HepG2 (cell line): ENCODE measurements around the gene PPP1R3F. TPM values are rescaled to one million over a fixed set of nuclear protein-coding genes. Genes with fewer than 3 reads are reported as not detected.

Experiments
- ATAC-seq: fragments of 200-7000 bp; cut with Tn5 transposase; 3 replicates; pipeline ENCODE4 v1.9.1; 2020; ENCODE audit warnings: mild to moderate bottlenecking, moderate library complexity
- BruUV-seq: library from RNA; stranded (reverse); fragments of 400-500 nt; replicated peaks from 2 replicates; lab custom pipeline; 2021; lab: Mats Ljungman, UMichigan
- CTCF ChIA-PET: fragments of 300-600 bp; formaldehyde crosslinking; extraction: SDS; loops from one replicate; lab custom pipeline; 2021; ENCODE audit warnings: low total read pairs, inconsistent platforms, low intra/inter-chr PET ratio; lab: Yijun Ruan, JAX
- POLR2A ChIA-PET: fragments of 350-600 bp; sonication (Branson Sonifier 250); formaldehyde crosslinking; loops from one replicate; lab custom pipeline; 2020; ENCODE audit warnings: antibody characterized with exemption, inconsistent platforms; lab: Yijun Ruan, JAX
- DNase-seq: peaks from one replicate; pipeline ENCODE4 v3.0.0-alpha.2; 2015; ENCODE audit warnings: low spot score
- FAIRE-seq: peaks from 3 replicates; lab custom pipeline; 2011; peaks lifted over from hg19 to GRCh38; lab: Jason Lieb, UNC
- H2AFZ ChIP-seq: one replicate; pipeline ENCODE4 v1.6.1; 2011; ENCODE audit warnings: low read length, inconsistent platforms
- H3K27ac ChIP-seq: fragments of 300-600 bp; 3 replicates; pipeline ENCODE4 v1.8.0; 2011; ENCODE audit warnings: mixed run types, mild to moderate bottlenecking, mixed read lengths, low read length, inconsistent platforms; ENCODE audit not compliant: insufficient read depth; ENCODE audit errors: extremely low read length
- H3K27me3 ChIP-seq, 2 experiments: fragments of 200-600 bp in 1 of 2; 2 replicates in 1 of 2; 3 replicates in 1 of 2; pipeline versions ENCODE4 v1.6.0 to v1.8.0; 2011; ENCODE audit warnings: low read length in 2 of 2, mild to moderate bottlenecking in 2 of 2, moderate library complexity in 2 of 2, inconsistent platforms in 1 of 2; ENCODE audit not compliant: insufficient read depth in 2 of 2, control insufficient read depth in 1 of 2
- H3K36me3 ChIP-seq, 2 experiments: fragments of 200-600 bp in 1 of 2; replicated peaks in 1 of 2; 2 replicates in 1 of 2; 3 replicates in 1 of 2; pipeline versions ENCODE4 v1.5.1 to v1.8.0; 2011; ENCODE audit warnings: low read length in 2 of 2, inconsistent platforms in 1 of 2; ENCODE audit not compliant: insufficient read depth in 2 of 2, control insufficient read depth in 1 of 2
- H3K4me1 ChIP-seq: 2 replicates; pipeline ENCODE4 v1.5.1; 2012; ENCODE audit warnings: low read length, inconsistent platforms; ENCODE audit not compliant: insufficient read depth
- H3K4me2 ChIP-seq: 2 replicates; pipeline ENCODE4 v1.6.0; 2011; ENCODE audit warnings: low read depth, low read length, inconsistent platforms
- H3K4me3 ChIP-seq, 3 experiments: fragments of 200-600 bp in 1 of 3; sonication (generic), shearing (Covaris generic) in 1 of 3; replicated peaks in 1 of 3; 2 replicates each; pipeline ENCODE4 v1.5.1; 2011 to 2016; ENCODE audit warnings: low read length in 3 of 3, inconsistent platforms in 2 of 3, low read depth in 2 of 3, mild to moderate bottlenecking in 2 of 3, control low read depth in 1 of 3, mixed read lengths in 1 of 3; ENCODE audit not compliant: insufficient read depth in 1 of 3
- H3K79me2 ChIP-seq: one replicate; pipeline ENCODE4 v1.6.1; 2011; ENCODE audit warnings: low read length, inconsistent platforms; ENCODE audit not compliant: insufficient read depth
- H3K9ac ChIP-seq: 2 replicates; pipeline ENCODE4 v1.6.0; 2011; ENCODE audit warnings: mild to moderate bottlenecking, low read depth, low read length, inconsistent platforms; ENCODE audit not compliant: insufficient read depth
- H3K9me3 ChIP-seq: 2 replicates; pipeline ENCODE4 v1.5.1; 2012; ENCODE audit warnings: mild to moderate bottlenecking, low read length
- H4K20me1 ChIP-seq: 2 replicates; pipeline ENCODE4 v1.6.0; 2011; ENCODE audit warnings: inconsistent platforms, mild to moderate bottlenecking, low read length, moderate library complexity; ENCODE audit not compliant: insufficient read depth
- MAFF ChIP-seq: IDR thresholded peaks from 2 replicates; pipeline ENCODE4 v1.6.1; 2011; ENCODE audit warnings: low read depth, low read length, improper control_type of control experiment
- MED1 ChIP-seq: sonication (generic); formaldehyde crosslinking; IDR thresholded peaks from 2 replicates; pipeline ENCODE4 v1.4.0; 2020; ENCODE audit warnings: missing genetic modification reagents
- PAWR ChIP-seq: sonication (generic); formaldehyde crosslinking; IDR thresholded peaks from 2 replicates; pipeline ENCODE4 v1.4.0; 2020; ENCODE audit warnings: missing genetic modification reagents, mild to moderate bottlenecking, borderline replicate concordance
- RBM22 ChIP-seq: fragments of 200-400 bp; formaldehyde crosslinking; optimal IDR thresholded peaks from 2 replicates; pipeline ENCODE3; 2017; ENCODE audit warnings: mild to moderate bottlenecking, low read length, moderate library complexity
- SMAD9 ChIP-seq: sonication (generic); formaldehyde crosslinking; IDR thresholded peaks from 2 replicates; pipeline ENCODE4 v1.5.1; 2020; ENCODE audit warnings: mild to moderate bottlenecking, missing genetic modification reagents
- U2AF1 ChIP-seq: fragments of 200-400 bp; formaldehyde crosslinking; optimal IDR thresholded peaks from 2 replicates; pipeline ENCODE3; 2017; ENCODE audit warnings: mild to moderate bottlenecking, low read depth, low read length
- ZBTB3 ChIP-seq: sonication (generic); formaldehyde crosslinking; IDR thresholded peaks from 2 replicates; pipeline ENCODE4 v1.4.0; 2020; ENCODE audit warnings: low read depth, mild to moderate bottlenecking, moderate library complexity, missing genetic modification reagents, borderline replicate concordance
- ZNF10 ChIP-seq: sonication (generic); formaldehyde crosslinking; IDR thresholded peaks from 2 replicates; pipeline ENCODE4 v1.4.0; 2020; ENCODE audit warnings: mild to moderate bottlenecking, low read depth, missing genetic modification reagents, borderline replicate concordance
- ZNF331 ChIP-seq: sonication (generic); formaldehyde crosslinking; IDR thresholded peaks from 2 replicates; pipeline ENCODE4 v1.4.0; 2020; ENCODE audit warnings: missing genetic modification reagents
- ZSCAN29 ChIP-seq: sonication (generic); formaldehyde crosslinking; conservative IDR thresholded peaks from 2 replicates; pipeline ENCODE4 v1.4.0; 2020; ENCODE audit warnings: mild to moderate bottlenecking, missing genetic modification reagents
- WGBS: methylation state at CpG from one replicate; pipeline ENCODE4 v1.1.6; 2017; ENCODE audit warnings: low lambda C conversion rate; 5-methylcytosine and 5-hydroxymethylcytosine counted together
- in situ Hi-C: cut with HindIII; loops from 2 replicates; pipeline ENCODE4 v1.10.0; 2017; ENCODE audit warnings: low pct_unique_long_range_greater_than_20kb; ENCODE audit not compliant: extremely low pct_ligation_motif_present
- intact Hi-C: fragments of 100-400 bp; cut with micrococcal nuclease; formaldehyde crosslinking; loops from one replicate; pipeline ENCODE4 v1.10.0; 2022; ENCODE audit not compliant: unreplicated experiment
- polyA plus RNA-seq, 8 experiments: library from polyadenylated mRNA; depleted of rRNA in 3 of 8; stranded (reverse) in 7 of 8; unstranded in 1 of 8; fragments of >200 nt; fragmentation: Illumina TruSeq in 4 of 8; extraction: Trizol in 4 of 8; gene quantifications; 2 replicates each; pipeline versions ENCODE4 v1.2.1 to v1.2.3, GENCODE V29; 2011 to 2016; ENCODE audit warnings: low read depth in 4 of 8, missing spikeins in 1 of 8, mixed read lengths in 1 of 8; ENCODE audit not compliant: insufficient read depth in 1 of 8
- total RNA-seq, 5 experiments: library from RNA; depleted of rRNA; stranded (reverse); fragments of >200 nt; fragmentation: Illumina TruSeq; extraction: Trizol; gene quantifications; 2 replicates each; pipeline ENCODE4 v1.2.3, GENCODE V29; 2016; ENCODE audit warnings: low read depth in 1 of 5
- TF ChIP-seq, protein P1 (sequence below): sonication (generic); formaldehyde crosslinking; IDR thresholded peaks from 2 replicates; pipeline ENCODE4 v1.9.0; 2022; ENCODE audit warnings: missing genetic modification reagents, mild to moderate bottlenecking, borderline replicate concordance
- TF ChIP-seq, protein P2 (sequence below): sonication (generic); formaldehyde crosslinking; IDR thresholded peaks from 2 replicates; pipeline ENCODE4 v1.4.0; 2020; ENCODE audit warnings: mild to moderate bottlenecking, missing genetic modification reagents

The PPP1R3F gene
- total and polyA plus RNA-seq, 2 of the 13 experiments (the other 11 are each of a cell fraction or from before 2014, with no cell fraction given) = 0.82 to 0.84 TPM

DNA sequence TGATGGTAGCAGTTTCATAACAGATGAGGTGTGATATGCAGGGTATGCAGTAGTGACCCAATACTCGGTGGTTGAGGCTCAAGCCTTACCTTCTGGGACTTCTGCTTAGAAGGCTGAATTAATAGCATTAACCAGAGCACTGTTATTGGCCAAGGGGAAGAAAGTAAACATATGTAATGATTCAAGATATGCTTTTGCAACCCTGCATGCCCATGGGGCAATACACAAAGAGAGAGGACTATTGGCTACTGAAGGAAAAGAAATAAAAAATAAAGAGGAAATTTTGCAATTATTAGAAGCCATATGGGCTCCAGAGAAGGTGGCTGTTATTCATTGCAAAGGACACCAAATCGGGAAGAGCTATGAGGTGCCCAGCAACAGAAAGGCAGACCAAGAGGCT, 42.6 kb downstream of the PPP1R3F start:
- FAIRE-seq (no peak), DNase-seq (no peak), ATAC-seq (no peak)
- CTCF ChIA-PET = no interaction called here
- no peaks in the 10 kb centered on the region for H3K36me3 ChIP-seq
- no peaks in the 10 kb centered on the region for H3K4me1 ChIP-seq
- no peak overlapping the region for H3K9ac ChIP-seq
- no peak overlapping the region for H3K27ac ChIP-seq
- no peaks in the 10 kb centered on the region for H3K9me3 ChIP-seq
- 17% methylated on average over 2 of the region's 2 CpGs for WGBS
- H3K79me2 ChIP-seq = no peaks in the 10 kb centered on the region
- intact Hi-C loops (no loop called here), in situ Hi-C loops (no loop called here)
- no peaks in the 10 kb centered on the region; a peak in 1 of 5 replicates for H3K27me3 ChIP-seq
- POLR2A ChIA-PET = no interaction called here
- no TSS peak for BruUV-seq
- no peak overlapping the region for H2AFZ ChIP-seq
- no peak overlapping the region for H3K4me3 ChIP-seq
- H4K20me1 ChIP-seq = no peaks in the 10 kb centered on the region
- H3K4me2 ChIP-seq = no peak overlapping the region
- TF ChIP-seq ZSCAN29 (no peak), ZNF10 (CRISPR knock-in tag) (no peak), SMAD9 (no peak), ZNF331 (CRISPR knock-in tag) (no peak), PAWR (no peak), U2AF1 (no peak), MAFF (no peak), MED1 (CRISPR knock-in tag) (no peak), RBM22 (no peak), ZBTB3 (no peak)
- TF ChIP-seq, protein P1, sequence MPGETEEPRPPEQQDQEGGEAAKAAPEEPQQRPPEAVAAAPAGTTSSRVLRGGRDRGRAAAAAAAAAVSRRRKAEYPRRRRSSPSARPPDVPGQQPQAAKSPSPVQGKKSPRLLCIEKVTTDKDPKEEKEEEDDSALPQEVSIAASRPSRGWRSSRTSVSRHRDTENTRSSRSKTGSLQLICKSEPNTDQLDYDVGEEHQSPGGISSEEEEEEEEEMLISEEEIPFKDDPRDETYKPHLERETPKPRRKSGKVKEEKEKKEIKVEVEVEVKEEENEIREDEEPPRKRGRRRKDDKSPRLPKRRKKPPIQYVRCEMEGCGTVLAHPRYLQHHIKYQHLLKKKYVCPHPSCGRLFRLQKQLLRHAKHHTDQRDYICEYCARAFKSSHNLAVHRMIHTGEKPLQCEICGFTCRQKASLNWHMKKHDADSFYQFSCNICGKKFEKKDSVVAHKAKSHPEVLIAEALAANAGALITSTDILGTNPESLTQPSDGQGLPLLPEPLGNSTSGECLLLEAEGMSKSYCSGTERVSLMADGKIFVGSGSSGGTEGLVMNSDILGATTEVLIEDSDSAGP = no peak
- TF ChIP-seq, protein P2, sequence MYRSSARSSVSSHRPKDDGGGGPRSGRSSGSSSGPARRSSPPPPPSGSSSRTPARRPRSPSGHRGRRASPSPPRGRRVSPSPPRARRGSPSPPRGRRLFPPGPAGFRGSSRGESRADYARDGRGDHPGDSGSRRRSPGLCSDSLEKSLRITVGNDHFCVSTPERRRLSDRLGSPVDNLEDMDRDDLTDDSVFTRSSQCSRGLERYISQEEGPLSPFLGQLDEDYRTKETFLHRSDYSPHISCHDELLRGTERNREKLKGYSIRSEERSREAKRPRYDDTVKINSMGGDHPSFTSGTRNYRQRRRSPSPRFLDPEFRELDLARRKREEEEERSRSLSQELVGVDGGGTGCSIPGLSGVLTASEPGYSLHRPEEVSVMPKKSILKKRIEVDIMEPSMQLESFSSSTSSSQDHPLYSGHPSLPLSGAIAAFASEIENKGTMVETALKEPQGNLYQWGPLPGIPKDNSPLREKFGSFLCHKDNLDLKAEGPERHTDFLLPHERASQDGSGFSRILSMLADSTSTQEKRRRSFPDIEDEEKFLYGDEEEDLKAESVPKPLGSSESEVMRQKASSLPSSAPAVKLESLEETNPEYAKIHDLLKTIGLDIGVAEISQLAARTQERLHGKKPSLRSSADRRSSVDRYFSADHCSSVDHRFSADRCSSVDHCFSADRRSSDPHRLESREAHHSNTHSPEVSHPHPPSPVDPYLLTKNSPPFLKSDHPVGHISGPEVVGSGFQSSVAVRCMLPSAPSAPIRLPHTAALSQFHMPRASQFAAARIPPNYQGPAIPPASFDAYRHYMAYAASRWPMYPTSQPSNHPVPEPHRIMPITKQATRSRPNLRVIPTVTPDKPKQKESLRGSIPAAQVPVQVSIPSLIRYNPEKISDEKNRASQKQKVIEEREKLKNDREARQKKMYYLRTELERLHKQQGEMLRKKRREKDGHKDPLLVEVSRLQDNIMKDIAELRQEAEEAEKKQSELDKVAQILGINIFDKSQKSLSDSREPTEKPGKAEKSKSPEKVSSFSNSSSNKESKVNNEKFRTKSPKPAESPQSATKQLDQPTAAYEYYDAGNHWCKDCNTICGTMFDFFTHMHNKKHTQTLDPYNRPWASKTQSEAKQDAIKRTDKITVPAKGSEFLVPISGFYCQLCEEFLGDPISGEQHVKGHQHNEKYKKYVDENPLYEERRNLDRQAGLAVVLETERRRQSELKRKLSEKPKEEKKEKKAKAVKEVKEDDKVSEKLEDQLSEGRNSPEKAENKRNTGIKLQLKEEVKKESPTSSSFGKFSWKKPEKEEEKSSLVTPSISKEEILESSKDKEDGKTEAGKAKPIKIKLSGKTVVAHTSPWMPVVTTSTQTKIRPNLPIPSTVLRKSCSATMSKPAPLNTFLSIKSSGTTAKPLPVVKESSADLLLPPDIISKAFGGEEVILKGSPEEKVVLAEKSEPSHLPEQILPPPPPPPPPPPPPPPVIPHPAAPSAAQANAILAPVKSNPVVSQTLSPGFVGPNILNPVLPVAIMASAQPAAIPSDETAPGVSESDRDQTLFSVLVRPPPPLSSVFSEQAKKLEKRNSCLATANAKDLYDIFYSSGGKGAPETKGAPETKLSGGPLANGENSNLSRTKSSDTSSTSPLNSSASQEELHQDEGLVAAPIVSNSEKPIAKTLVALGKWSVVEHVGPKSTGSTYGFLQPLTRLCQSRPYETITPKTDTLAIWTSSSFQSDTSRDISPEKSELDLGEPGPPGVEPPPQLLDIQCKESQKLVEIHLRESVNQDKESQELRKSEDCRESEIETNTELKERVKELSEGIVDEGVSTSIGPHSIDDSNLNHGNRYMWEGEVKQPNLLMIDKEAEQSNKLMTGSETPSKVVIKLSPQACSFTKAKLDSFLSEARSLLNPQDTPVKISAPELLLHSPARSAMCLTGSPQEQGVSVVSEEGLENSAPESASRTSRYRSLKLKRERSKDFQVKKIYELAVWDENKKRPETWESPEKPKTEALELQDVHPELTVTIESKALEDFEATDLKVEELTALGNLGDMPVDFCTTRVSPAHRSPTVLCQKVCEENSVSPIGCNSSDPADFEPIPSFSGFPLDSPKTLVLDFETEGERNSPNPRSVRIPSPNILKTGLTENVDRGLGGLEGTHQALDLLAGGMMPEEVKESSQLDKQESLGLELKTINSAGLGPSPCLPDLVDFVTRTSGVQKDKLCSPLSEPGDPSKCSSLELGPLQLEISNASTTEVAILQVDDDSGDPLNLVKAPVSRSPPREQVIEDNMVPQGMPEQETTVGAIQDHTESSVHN (CRISPR knock-in tag) = no peak
